Suprapubic skin (tissue), 4 donors: ENCODE data around the gene ASCL5. TPM values are rescaled to one million over a fixed set of nuclear protein-coding genes. Genes with fewer than 3 reads are reported as not detected.
A peak's percentile ranks its signal among the peaks of the same experiment; 100 is the strongest.

Experiments
- DNase-seq, 2 donors: peaks; one replicate each; pipeline ENCODE4 v3.0.0-alpha.2; 2019; ENCODE audit warnings: low spot score in 2 of 2
- H3K27ac ChIP-seq: fragments of 200-600 bp; sonication (generic); one replicate; pipeline ENCODE4 v1.5.1; 2019
- H3K27me3 ChIP-seq: fragments of 200-600 bp; sonication (generic); one replicate; pipeline ENCODE4 v1.5.1; 2019
- H3K36me3 ChIP-seq: fragments of 200-600 bp; sonication (generic); one replicate; pipeline ENCODE4 v1.5.1; 2019
- H3K4me1 ChIP-seq: fragments of 200-600 bp; sonication (generic); one replicate; pipeline ENCODE4 v1.5.1; 2019
- H3K4me3 ChIP-seq: fragments of 200-600 bp; sonication (generic); one replicate; pipeline ENCODE4 v1.5.1; 2019; ENCODE audit warnings: mild to moderate bottlenecking
- H3K9me3 ChIP-seq: fragments of 200-600 bp; sonication (generic); one replicate; pipeline ENCODE4 v1.5.1; 2019
- CTCF ChIP-seq, 2 donors: fragments of 200-600 bp in 1 of 2; fragments of 450-650 bp in 1 of 2; sonication (generic) in 1 of 2; IDR thresholded peaks; one replicate each; pipeline ENCODE4 v1.5.1; 2016 to 2019; ENCODE audit warnings: antibody characterized with exemption in 2 of 2, mild to moderate bottlenecking in 1 of 2, moderate library complexity in 1 of 2
- EP300 ChIP-seq: sonication (generic); formaldehyde crosslinking; IDR thresholded peaks from one replicate; pipeline ENCODE4 v1.6.1; 2017; ENCODE audit warnings: antibody characterized with exemption
- POLR2A ChIP-seq, 2 donors: fragments of 450-650 bp; IDR thresholded peaks; one replicate each; pipeline ENCODE4 v1.6.1; 2017; ENCODE audit warnings: antibody characterized with exemption in 2 of 2, mild to moderate bottlenecking in 2 of 2, moderate library complexity in 2 of 2
- POLR2AphosphoS5 ChIP-seq, 3 donors: sonication (generic); formaldehyde crosslinking; IDR thresholded peaks; one replicate each; pipeline ENCODE4 v1.6.1; 2017; ENCODE audit warnings: antibody characterized with exemption in 3 of 3
- WGBS: methylation state at CpG from one replicate; pipeline ENCODE4 v1.1.5; 2018; 5-methylcytosine and 5-hydroxymethylcytosine counted together
- total RNA-seq, 4 donors: library from RNA; depleted of rRNA; stranded (reverse); fragments of >200 nt; gene quantifications; one replicate each; pipeline ENCODE4 v1.1.0, GENCODE V29; 2016

ASCL5 gene
- total RNA-seq, 4 donors from 2014 or later: not detected

GRCh38 chr1:201156346-201156745 is 29.4 kb upstream of the ASCL5 start:
- DNase-seq: peak in 1 of 2 donors; percentile 11
- TF ChIP-seq CTCF (IDR thresholded peaks at IDR 0.05) (no peak), POLR2AphosphoS5 (IDR thresholded peaks at IDR 0.05) (no peak), EP300 (no peak), POLR2A (IDR thresholded peaks at IDR 0.05) (no peak)
- Histone ChIP-seq H3K4me3 (no peak overlapping the region), H3K36me3 (no peaks in the 10 kb centered on the region), H3K27me3 (no peaks in the 10 kb centered on the region), H3K9me3 (no peaks in the 10 kb centered on the region), H3K4me1 (peaks cover 22% of the 10 kb centered on the region), H3K27ac (no peak overlapping the region)
- WGBS: 90% methylated on average over 3 of the region's 3 CpGs

- Histone ChIP-seq H3K9me3 (no peaks in the 10 kb centered on the region), H3K4me1 (peaks cover 22% of the 10 kb centered on the region), H3K4me3 (no peak overlapping the region), H3K27ac (no peak overlapping the region), H3K36me3 (peaks cover 6% of the 10 kb centered on the region), H3K27me3 (no peaks in the 10 kb centered on the region)
- 85% methylated on average over 2 of the region's 2 CpGs for WGBS
- TF ChIP-seq CTCF (IDR thresholded peaks at IDR 0.05): no peak
- TF ChIP-seq EP300: no peak
- no peak for TF ChIP-seq POLR2A (IDR thresholded peaks at IDR 0.05)
- TF ChIP-seq POLR2AphosphoS5 (IDR thresholded peaks at IDR 0.05): no peak
- peak in 1 of 2 donors; percentile 11 for DNase-seq
Measured at GRCh38 chr1:201155354-201155753, 28.4 kb upstream of the ASCL5 start.

GRCh38 chr1:201154389-201155165 is 27.6 kb upstream of the ASCL5 start, which contains the start of gene TMEM9:
Gene TMEM9, minus strand, starts transcription at chr1:201154474. Its CDS starts 551 bp downstream, at chr1:201153923.
- Histone ChIP-seq H3K9me3 (no peaks in the 10 kb centered on the region), H3K27me3 (no peaks in the 10 kb centered on the region), H3K4me3 (peak within 1 kb of the TSS; percentile 80), H3K4me1 (peaks cover 22% of the 10 kb centered on the region), H3K36me3 (peaks cover 6% of the 10 kb centered on the region), H3K27ac (peak within 1 kb of the TSS; percentile 52)
- DNase-seq: peak; percentile 98 to 99
- TF ChIP-seq EP300 (no peak), POLR2AphosphoS5 (IDR thresholded peaks at IDR 0.05) (peak in 1 of 3 donors; percentile 60)
- WGBS: 9% methylated on average over 28 of the region's 31 CpGs

- peaks cover 6% of the 10 kb centered on the region for H3K36me3 ChIP-seq
- 13% methylated on average over 8 of the region's 37 CpGs for WGBS
- peaks cover 22% of the 10 kb centered on the region for H3K4me1 ChIP-seq
- no peak for DNase-seq
- no peaks in the 10 kb centered on the region for H3K27me3 ChIP-seq
- H3K9me3 ChIP-seq: no peaks in the 10 kb centered on the region
- no peak for TF ChIP-seq EP300
- no peak for TF ChIP-seq POLR2A (IDR thresholded peaks at IDR 0.05)
- no peak for TF ChIP-seq POLR2AphosphoS5 (IDR thresholded peaks at IDR 0.05)
- no peak for TF ChIP-seq CTCF (IDR thresholded peaks at IDR 0.05)
- peak overlapping the region; percentile 80 for H3K4me3 ChIP-seq
- peak overlapping the region; percentile 52 for H3K27ac ChIP-seq
Measured at GRCh38 chr1:201153474-201154388, 26.7 kb upstream of the ASCL5 start.

- H3K36me3 ChIP-seq: peaks cover 38% of the 10 kb centered on the region
- H3K27me3 ChIP-seq: no peaks in the 10 kb centered on the region
- DNase-seq: peak in 1 of 2 donors; percentile 11
- no peak overlapping the region for H3K4me3 ChIP-seq
- TF ChIP-seq CTCF (IDR thresholded peaks at IDR 0.05): no peak
- WGBS: 68% methylated on average over 4 of the region's 4 CpGs
- H3K27ac ChIP-seq: no peak overlapping the region
- H3K9me3 ChIP-seq: no peaks in the 10 kb centered on the region
- peaks cover 16% of the 10 kb centered on the region for H3K4me1 ChIP-seq
Measured at GRCh38 chr1:201149400-201149799, 22.4 kb upstream of the ASCL5 start.
